HEK293 (cell line): Measurements from ENCODE around the gene TAS2R9.

Experiments
- CTCF ChIA-PET: fragments of 350-600 bp; formaldehyde crosslinking; extraction: SDS; loops from one replicate; lab custom pipeline; 2021; ENCODE audit warnings: antibody characterized with exemption; lab: Yijun Ruan, JAX
- POLR2A ChIA-PET: fragments of 300-600 bp; formaldehyde crosslinking; extraction: SDS; loops from one replicate; lab custom pipeline; 2020; ENCODE audit warnings: antibody characterized with exemption, inconsistent platforms; lab: Yijun Ruan, JAX
- H3K27ac ChIP-seq: fragments of 200-500 bp; sonication (Bioruptor generic); 2 replicates; pipeline ENCODE4 v1.5.1; 2014; ENCODE audit warnings: low read depth, low read length, control low read depth, inconsistent platforms; ENCODE audit errors: extremely low read depth
- H3K36me3 ChIP-seq, 2 experiments: fragments of 200-500 bp in 1 of 2; sonication (Bioruptor generic) in 1 of 2; 1 replicate in 1 of 2; 2 replicates in 1 of 2; pipeline ENCODE4 v1.5.1; 2014 to 2017; ENCODE audit warnings: inconsistent platforms in 2 of 2, low read length in 2 of 2; ENCODE audit not compliant: control insufficient read depth in 2 of 2, insufficient read depth in 1 of 2
- H3K4me1 ChIP-seq: fragments of 200-500 bp; sonication (Bioruptor generic); 2 replicates; pipeline ENCODE4 v1.5.1; 2014; ENCODE audit warnings: mild to moderate bottlenecking, low read length, inconsistent platforms; ENCODE audit not compliant: control insufficient read depth, insufficient read depth
- H3K4me3 ChIP-seq: 2 replicates; pipeline ENCODE4 v1.5.1; 2011; ENCODE audit warnings: low read depth, mild to moderate bottlenecking, control low read depth, low read length, moderate library complexity
- H3K9me3 ChIP-seq: fragments of 200-500 bp; sonication (Bioruptor generic); 2 replicates; pipeline ENCODE4 v1.5.1; 2014; ENCODE audit warnings: low read depth, low read length, inconsistent platforms; ENCODE audit not compliant: control insufficient read depth, insufficient read depth
- BCL11A ChIP-seq: fragments of 450-650 bp; formaldehyde crosslinking; IDR thresholded peaks from 2 replicates; pipeline ENCODE4 v1.5.1; 2016; ENCODE audit warnings: low read depth, missing biosample characterization, missing genetic modification characterization
- OVOL3 ChIP-seq: fragments of 450-650 bp; formaldehyde crosslinking; IDR thresholded peaks from 2 replicates; pipeline ENCODE4 v1.5.1; 2016; ENCODE audit warnings: missing biosample characterization, missing genetic modification characterization
- REPIN1 ChIP-seq: fragments of 450-650 bp; formaldehyde crosslinking; IDR thresholded peaks from 2 replicates; pipeline ENCODE4 v1.5.1; 2017; ENCODE audit warnings: missing biosample characterization, missing genetic modification characterization, low read depth
- ZBTB1 ChIP-seq: fragments of 450-650 bp; formaldehyde crosslinking; IDR thresholded peaks from 2 replicates; pipeline ENCODE4 v1.5.1; 2016; ENCODE audit warnings: missing biosample characterization, missing genetic modification characterization
- ZBTB8A ChIP-seq: fragments of 450-650 bp; formaldehyde crosslinking; IDR thresholded peaks from 2 replicates; pipeline ENCODE4 v1.5.1; 2016; ENCODE audit warnings: missing biosample characterization, missing genetic modification characterization
- ZFP41 ChIP-seq: fragments of 450-650 bp; formaldehyde crosslinking; IDR thresholded peaks from 2 replicates; pipeline ENCODE4 v1.5.1; 2016; ENCODE audit warnings: missing biosample characterization, missing genetic modification characterization, borderline replicate concordance
- ZNF174 ChIP-seq: fragments of 450-650 bp; formaldehyde crosslinking; IDR thresholded peaks from 2 replicates; pipeline ENCODE4 v1.5.0; 2017; ENCODE audit warnings: missing biosample characterization, mild to moderate bottlenecking, missing genetic modification characterization
- ZNF19 ChIP-seq: fragments of 450-650 bp; formaldehyde crosslinking; IDR thresholded peaks from 2 replicates; pipeline ENCODE4; 2016; ENCODE audit warnings: missing biosample characterization, missing genetic modification characterization, low read depth
- ZNF2 ChIP-seq: fragments of 450-650 bp; formaldehyde crosslinking; IDR thresholded peaks from 2 replicates; pipeline ENCODE4 v1.5.1; 2016; ENCODE audit warnings: missing biosample characterization, missing genetic modification characterization
- ZNF211 ChIP-seq: fragments of 450-650 bp; formaldehyde crosslinking; IDR thresholded peaks from 2 replicates; pipeline ENCODE4 v1.5.1; 2016; ENCODE audit warnings: low read depth, missing biosample characterization, missing genetic modification characterization
- ZNF214 ChIP-seq: fragments of 450-650 bp; formaldehyde crosslinking; IDR thresholded peaks from 2 replicates; pipeline ENCODE4 v1.5.1; 2017; ENCODE audit warnings: missing biosample characterization, mild to moderate bottlenecking, missing genetic modification characterization, borderline replicate concordance
- ZNF223 ChIP-seq: fragments of 450-650 bp; formaldehyde crosslinking; IDR thresholded peaks from 2 replicates; pipeline ENCODE4 v1.5.1; 2016; ENCODE audit warnings: missing biosample characterization, missing genetic modification characterization
- ZNF311 ChIP-seq: fragments of 450-650 bp; formaldehyde crosslinking; IDR thresholded peaks from 2 replicates; pipeline ENCODE4 v1.5.1; 2017; ENCODE audit warnings: missing biosample characterization, missing genetic modification characterization, borderline replicate concordance
- ZNF341 ChIP-seq: fragments of 450-650 bp; formaldehyde crosslinking; IDR thresholded peaks from 2 replicates; pipeline ENCODE4; 2016; ENCODE audit warnings: low read depth, missing biosample characterization, missing genetic modification characterization
- ZNF350 ChIP-seq: fragments of 450-650 bp; formaldehyde crosslinking; IDR thresholded peaks from 2 replicates; pipeline ENCODE4 v1.5.0; 2017; ENCODE audit warnings: missing biosample characterization, mild to moderate bottlenecking, missing genetic modification characterization
- ZNF404 ChIP-seq: fragments of 450-650 bp; formaldehyde crosslinking; IDR thresholded peaks from 2 replicates; pipeline ENCODE4 v1.5.1; 2017; ENCODE audit warnings: missing biosample characterization, missing genetic modification characterization
- ZNF529 ChIP-seq: fragments of 450-650 bp; formaldehyde crosslinking; IDR thresholded peaks from 2 replicates; pipeline ENCODE4 v1.5.1; 2017; ENCODE audit warnings: missing genetic modification characterization, missing biosample characterization; ENCODE audit not compliant: insufficient replicate concordance
- ZNF544 ChIP-seq: fragments of 450-650 bp; formaldehyde crosslinking; IDR thresholded peaks from 2 replicates; pipeline ENCODE4 v1.5.0; 2017; ENCODE audit warnings: missing biosample characterization, missing genetic modification characterization
- ZNF561 ChIP-seq: fragments of 450-650 bp; IDR thresholded peaks from 2 replicates; pipeline ENCODE4 v1.5.1; 2018; ENCODE audit warnings: missing biosample characterization, missing genetic modification characterization, borderline replicate concordance
- ZNF596 ChIP-seq: fragments of 450-650 bp; IDR thresholded peaks from 2 replicates; pipeline ENCODE4 v1.5.0; 2018; ENCODE audit warnings: missing biosample characterization, mild to moderate bottlenecking, missing genetic modification characterization, moderate library complexity
- ZNF623 ChIP-seq: fragments of 450-650 bp; formaldehyde crosslinking; IDR thresholded peaks from 2 replicates; pipeline ENCODE4 v1.5.1; 2016; ENCODE audit warnings: missing biosample characterization, missing genetic modification characterization
- ZNF660 ChIP-seq: fragments of 450-650 bp; IDR thresholded peaks from 2 replicates; pipeline ENCODE4 v1.5.1; 2018; ENCODE audit warnings: missing biosample characterization, mild to moderate bottlenecking, missing genetic modification characterization
- ZNF843 ChIP-seq: fragments of 450-650 bp; formaldehyde crosslinking; IDR thresholded peaks from 2 replicates; pipeline ENCODE4 v1.5.1; 2016; ENCODE audit warnings: missing biosample characterization, missing genetic modification characterization
- ZSCAN30 ChIP-seq: fragments of 450-650 bp; IDR thresholded peaks from 2 replicates; pipeline ENCODE4 v1.5.1; 2018; ENCODE audit warnings: missing biosample characterization, mild to moderate bottlenecking, missing genetic modification characterization, moderate library complexity
- TF ChIP-seq, protein P1 (sequence below): fragments of 450-650 bp; formaldehyde crosslinking; optimal IDR thresholded peaks from 2 replicates; pipeline ENCODE3; 2016; ENCODE audit warnings: missing biosample characterization, mild to moderate bottlenecking, missing genetic modification characterization
- TF ChIP-seq, protein P2 (sequence below): fragments of 450-650 bp; formaldehyde crosslinking; IDR thresholded peaks from 2 replicates; pipeline ENCODE4 v1.5.1; 2016; ENCODE audit warnings: missing biosample characterization, missing genetic modification characterization, borderline replicate concordance
- TF ChIP-seq, protein P3 (sequence below): IDR thresholded peaks from 2 replicates; pipeline ENCODE4 v1.6.1; 2011; ENCODE audit warnings: mild to moderate bottlenecking, low read depth, low read length, borderline replicate concordance
- TF ChIP-seq, protein P4 (sequence below): fragments of 450-650 bp; formaldehyde crosslinking; IDR thresholded peaks from 2 replicates; pipeline ENCODE4 v1.5.1; 2016; ENCODE audit warnings: missing biosample characterization, missing genetic modification characterization, borderline replicate concordance

TAS2R9 gene

DNA sequence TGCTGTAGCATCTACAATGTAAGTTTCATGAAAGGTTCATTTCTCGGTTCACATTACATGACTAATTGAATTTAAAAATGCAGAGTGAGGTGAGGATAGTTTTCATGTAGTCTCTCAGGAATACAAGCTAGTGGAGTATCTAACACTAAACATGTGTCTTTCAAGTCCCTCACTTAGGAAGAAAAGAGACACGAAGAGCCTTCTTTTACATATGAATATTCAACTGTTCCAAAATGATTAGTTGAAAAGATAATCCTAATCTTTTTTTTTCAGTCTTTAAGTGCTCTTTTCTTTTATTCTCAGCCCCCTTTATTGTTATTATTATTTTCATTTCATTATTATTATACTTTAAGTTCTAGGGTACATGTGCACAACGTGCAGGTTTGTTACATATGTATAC is 28.5 kb upstream of the TAS2R9 start:
- ChIA-PET CTCF (no interaction called here), POLR2A (no interaction called here)
- H3K9me3 ChIP-seq: no peaks in the 10 kb centered on the region
- no peak overlapping the region for H3K4me3 ChIP-seq
- peaks cover 0 to 4% of the 10 kb centered on the region in 2 experiments; a peak in 1 of 3 replicates for H3K36me3 ChIP-seq
- no peak overlapping the region for H3K27ac ChIP-seq
- TF ChIP-seq ZFP41 (tag by site-specific recombination) (no peak), ZNF529 (tag by site-specific recombination) (no peak), ZNF350 (tag by site-specific recombination) (no peak), ZNF19 (tag by site-specific recombination) (no peak), ZNF223 (no peak), OVOL3 (tag by site-specific recombination) (no peak), ZNF544 (tag by site-specific recombination) (no peak), ZSCAN30 (no peak), ZBTB8A (tag by site-specific recombination) (no peak), ZNF2 (tag by site-specific recombination) (no peak), ZNF341 (tag by site-specific recombination) (no peak), ZNF623 (tag by site-specific recombination) (no peak), ZNF211 (tag by site-specific recombination) (no peak), ZNF174 (tag by site-specific recombination) (no peak)
- TF ChIP-seq, all 188 proteins: peak for 0
- no peaks in the 10 kb centered on the region for H3K4me1 ChIP-seq

DNA sequence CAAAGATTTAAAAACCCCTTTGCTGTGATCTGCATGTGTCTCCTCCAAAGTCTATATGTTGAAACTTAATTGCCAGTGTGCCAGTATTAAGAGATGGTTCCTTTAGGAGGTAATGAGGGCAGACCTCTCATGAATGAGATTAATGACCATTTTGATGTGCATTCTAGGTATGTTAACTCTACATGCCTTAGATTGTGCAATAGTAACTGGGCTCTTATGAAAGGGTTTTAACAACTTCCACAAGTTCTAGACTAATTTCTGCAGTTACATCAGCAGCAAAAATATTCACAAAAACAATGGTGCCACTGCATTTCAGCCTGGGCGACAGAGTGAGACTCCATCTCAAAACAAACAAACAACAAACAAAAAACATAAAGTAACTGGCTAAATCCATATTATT is 20.0 kb upstream of the TAS2R9 start:
- Histone ChIP-seq H3K4me3 (no peak overlapping the region), H3K27ac (no peak overlapping the region), H3K36me3 (no peaks in the 10 kb centered on the region), H3K4me1 (no peaks in the 10 kb centered on the region), H3K9me3 (no peaks in the 10 kb centered on the region)
- no peak for TF ChIP-seq REPIN1 (tag by site-specific recombination)
- TF ChIP-seq ZNF596 (tag by site-specific recombination): no peak
- TF ChIP-seq ZNF843 (tag by site-specific recombination): no peak
- no peak for TF ChIP-seq ZBTB1 (tag by site-specific recombination)
- no peak for TF ChIP-seq ZNF311 (tag by site-specific recombination)
- TF ChIP-seq BCL11A (tag by site-specific recombination): no peak
- TF ChIP-seq ZNF561 (tag by site-specific recombination): no peak
- TF ChIP-seq, protein P1, sequence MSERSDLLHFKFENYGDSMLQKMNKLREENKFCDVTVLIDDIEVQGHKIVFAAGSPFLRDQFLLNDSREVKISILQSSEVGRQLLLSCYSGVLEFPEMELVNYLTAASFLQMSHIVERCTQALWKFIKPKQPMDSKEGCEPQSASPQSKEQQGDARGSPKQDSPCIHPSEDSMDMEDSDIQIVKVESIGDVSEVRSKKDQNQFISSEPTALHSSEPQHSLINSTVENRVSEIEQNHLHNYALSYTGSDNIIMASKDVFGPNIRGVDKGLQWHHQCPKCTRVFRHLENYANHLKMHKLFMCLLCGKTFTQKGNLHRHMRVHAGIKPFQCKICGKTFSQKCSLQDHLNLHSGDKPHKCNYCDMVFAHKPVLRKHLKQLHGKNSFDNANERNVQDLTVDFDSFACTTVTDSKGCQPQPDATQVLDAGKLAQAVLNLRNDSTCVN (tag by site-specific recombination): no peak
- no peak for TF ChIP-seq ZNF214 (tag by site-specific recombination)
- no peak for TF ChIP-seq ZNF660 (tag by site-specific recombination)
- TF ChIP-seq, protein P2, sequence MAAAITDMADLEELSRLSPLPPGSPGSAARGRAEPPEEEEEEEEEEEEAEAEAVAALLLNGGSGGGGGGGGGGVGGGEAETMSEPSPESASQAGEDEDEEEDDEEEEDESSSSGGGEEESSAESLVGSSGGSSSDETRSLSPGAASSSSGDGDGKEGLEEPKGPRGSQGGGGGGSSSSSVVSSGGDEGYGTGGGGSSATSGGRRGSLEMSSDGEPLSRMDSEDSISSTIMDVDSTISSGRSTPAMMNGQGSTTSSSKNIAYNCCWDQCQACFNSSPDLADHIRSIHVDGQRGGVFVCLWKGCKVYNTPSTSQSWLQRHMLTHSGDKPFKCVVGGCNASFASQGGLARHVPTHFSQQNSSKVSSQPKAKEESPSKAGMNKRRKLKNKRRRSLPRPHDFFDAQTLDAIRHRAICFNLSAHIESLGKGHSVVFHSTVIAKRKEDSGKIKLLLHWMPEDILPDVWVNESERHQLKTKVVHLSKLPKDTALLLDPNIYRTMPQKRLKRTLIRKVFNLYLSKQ (tag by site-specific recombination): no peak
- no peak for TF ChIP-seq ZNF404 (tag by site-specific recombination)
- TF ChIP-seq, protein P3, sequence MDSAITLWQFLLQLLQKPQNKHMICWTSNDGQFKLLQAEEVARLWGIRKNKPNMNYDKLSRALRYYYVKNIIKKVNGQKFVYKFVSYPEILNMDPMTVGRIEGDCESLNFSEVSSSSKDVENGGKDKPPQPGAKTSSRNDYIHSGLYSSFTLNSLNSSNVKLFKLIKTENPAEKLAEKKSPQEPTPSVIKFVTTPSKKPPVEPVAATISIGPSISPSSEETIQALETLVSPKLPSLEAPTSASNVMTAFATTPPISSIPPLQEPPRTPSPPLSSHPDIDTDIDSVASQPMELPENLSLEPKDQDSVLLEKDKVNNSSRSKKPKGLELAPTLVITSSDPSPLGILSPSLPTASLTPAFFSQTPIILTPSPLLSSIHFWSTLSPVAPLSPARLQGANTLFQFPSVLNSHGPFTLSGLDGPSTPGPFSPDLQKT: no peak
- TF ChIP-seq, protein P4, sequence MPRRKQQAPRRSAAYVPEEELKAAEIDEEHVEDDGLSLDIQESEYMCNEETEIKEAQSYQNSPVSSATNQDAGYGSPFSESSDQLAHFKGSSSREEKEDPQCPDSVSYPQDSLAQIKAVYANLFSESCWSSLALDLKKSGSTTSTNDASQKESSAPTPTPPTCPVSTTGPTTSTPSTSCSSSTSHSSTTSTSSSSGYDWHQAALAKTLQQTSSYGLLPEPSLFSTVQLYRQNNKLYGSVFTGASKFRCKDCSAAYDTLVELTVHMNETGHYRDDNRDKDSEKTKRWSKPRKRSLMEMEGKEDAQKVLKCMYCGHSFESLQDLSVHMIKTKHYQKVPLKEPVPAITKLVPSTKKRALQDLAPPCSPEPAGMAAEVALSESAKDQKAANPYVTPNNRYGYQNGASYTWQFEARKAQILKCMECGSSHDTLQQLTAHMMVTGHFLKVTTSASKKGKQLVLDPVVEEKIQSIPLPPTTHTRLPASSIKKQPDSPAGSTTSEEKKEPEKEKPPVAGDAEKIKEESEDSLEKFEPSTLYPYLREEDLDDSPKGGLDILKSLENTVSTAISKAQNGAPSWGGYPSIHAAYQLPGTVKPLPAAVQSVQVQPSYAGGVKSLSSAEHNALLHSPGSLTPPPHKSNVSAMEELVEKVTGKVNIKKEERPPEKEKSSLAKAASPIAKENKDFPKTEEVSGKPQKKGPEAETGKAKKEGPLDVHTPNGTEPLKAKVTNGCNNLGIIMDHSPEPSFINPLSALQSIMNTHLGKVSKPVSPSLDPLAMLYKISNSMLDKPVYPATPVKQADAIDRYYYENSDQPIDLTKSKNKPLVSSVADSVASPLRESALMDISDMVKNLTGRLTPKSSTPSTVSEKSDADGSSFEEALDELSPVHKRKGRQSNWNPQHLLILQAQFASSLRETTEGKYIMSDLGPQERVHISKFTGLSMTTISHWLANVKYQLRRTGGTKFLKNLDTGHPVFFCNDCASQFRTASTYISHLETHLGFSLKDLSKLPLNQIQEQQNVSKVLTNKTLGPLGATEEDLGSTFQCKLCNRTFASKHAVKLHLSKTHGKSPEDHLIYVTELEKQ (tag by site-specific recombination): no peak
- CTCF ChIA-PET: no interaction called here
- POLR2A ChIA-PET: no interaction called here
